GM23338 (cell line): ENCODE measurements around the gene LRRC26. TPM values are rescaled to one million over a fixed set of nuclear protein-coding genes. Genes with fewer than 3 reads are reported as not detected.
A peak's percentile ranks its signal among the peaks of the same experiment; 100 is the strongest.

Source experiments
- ATAC-seq: fragments of 200-7000 bp; cut with Tn5 transposase; 3 replicates; pipeline ENCODE4 v1.9.1; 2020
- DNase-seq: peaks from one replicate; pipeline ENCODE4 v3.0.0-alpha.2; 2015; ENCODE audit warnings: low spot score
- H2AFZ ChIP-seq: fragments of 200-600 bp; sonication (generic); 2 replicates; pipeline ENCODE4 v1.8.0; 2016; ENCODE audit warnings: antibody characterized with exemption, mild to moderate bottlenecking, moderate library complexity
- H3F3A ChIP-seq: fragments of 200-600 bp; sonication (generic); replicated peaks from 2 replicates; pipeline ENCODE4 v1.8.0; 2017; ENCODE audit warnings: antibody characterized with exemption, mixed run types, low read depth
- H3K27ac ChIP-seq: fragments of 200-600 bp; sonication (generic); 2 replicates; pipeline ENCODE4 v1.6.1; 2016; ENCODE audit warnings: low read depth
- H3K27me3 ChIP-seq: fragments of 200-600 bp; sonication (generic); 2 replicates; pipeline ENCODE4 v1.8.0; 2016; ENCODE audit warnings: mild to moderate bottlenecking, mixed run types, moderate library complexity; ENCODE audit not compliant: insufficient read depth
- H3K36me3 ChIP-seq: fragments of 200-600 bp; sonication (generic); 2 replicates; pipeline ENCODE4 v1.8.0; 2016; ENCODE audit warnings: mild to moderate bottlenecking; ENCODE audit not compliant: insufficient read depth
- H3K4me1 ChIP-seq: fragments of 200-600 bp; sonication (generic); 2 replicates; pipeline ENCODE4 v1.8.0; 2016; ENCODE audit warnings: mild to moderate bottlenecking, moderate library complexity; ENCODE audit not compliant: insufficient read depth
- H3K4me2 ChIP-seq: fragments of 200-600 bp; sonication (generic); 2 replicates; pipeline ENCODE4 v1.7.1; 2017; ENCODE audit warnings: mixed run types
- H3K4me3 ChIP-seq: fragments of 200-600 bp; sonication (generic); 2 replicates; pipeline ENCODE4 v1.6.1; 2016; ENCODE audit warnings: mixed run types
- H3K79me2 ChIP-seq: fragments of 200-600 bp; sonication (generic); replicated peaks from 2 replicates; pipeline ENCODE4 v1.8.0; 2017; ENCODE audit warnings: mild to moderate bottlenecking; ENCODE audit not compliant: insufficient read depth
- H3K9me2 ChIP-seq: fragments of 200-600 bp; sonication (generic); 2 replicates; pipeline ENCODE4 v1.8.0; 2017; ENCODE audit not compliant: insufficient read depth
- H4K20me1 ChIP-seq: fragments of 200-600 bp; sonication (generic); replicated peaks from 2 replicates; pipeline ENCODE4 v1.8.0; 2017; ENCODE audit warnings: mild to moderate bottlenecking; ENCODE audit not compliant: insufficient read depth
- H3K27ac Mint-ChIP-seq: 2 replicates; pipeline ENCODE4 v1.8.0; 2020; ENCODE audit warnings: inconsistent platforms, mild to moderate bottlenecking, moderate library complexity, mixed read lengths
- H3K27me3 Mint-ChIP-seq: 3 replicates; pipeline ENCODE4 v1.8.0; 2022; ENCODE audit warnings: low read depth, mild to moderate bottlenecking, moderate library complexity, mixed read lengths, inconsistent platforms; ENCODE audit not compliant: insufficient read depth, poor library complexity
- H3K36me3 Mint-ChIP-seq: 3 replicates; pipeline ENCODE4 v1.8.0; 2021; ENCODE audit warnings: low read depth, mild to moderate bottlenecking, inconsistent platforms, moderate library complexity, mixed read lengths
- H3K4me1 Mint-ChIP-seq: 3 replicates; pipeline ENCODE4 v1.8.0; 2020; ENCODE audit warnings: mild to moderate bottlenecking, inconsistent platforms, mixed read lengths
- H3K4me3 Mint-ChIP-seq: 3 replicates; pipeline ENCODE4 v1.8.0; 2021; ENCODE audit warnings: moderate library complexity, mild to moderate bottlenecking, inconsistent platforms, mixed read lengths
- H3K9me3 Mint-ChIP-seq: 3 replicates; pipeline ENCODE4 v1.8.0; 2020; ENCODE audit warnings: moderate library complexity, mild to moderate bottlenecking, inconsistent platforms, mixed read lengths
- CREB1 ChIP-seq: fragments of 250-450 bp; sonication (Bioruptor Pico); IDR thresholded peaks from 2 replicates; pipeline ENCODE4 v1.5.0; 2020; ENCODE audit warnings: low read depth, mild to moderate bottlenecking, moderate library complexity
- EZH2 ChIP-seq: fragments of 200-600 bp; sonication (generic); IDR thresholded peaks from one replicate; pipeline ENCODE4 v1.8.0; 2017; ENCODE audit warnings: antibody characterized with exemption, mild to moderate bottlenecking, low read depth; ENCODE audit not compliant: unreplicated experiment
- EZH2phosphoT487 ChIP-seq: fragments of 200-600 bp; sonication (generic); IDR thresholded peaks from one replicate; pipeline ENCODE4 v1.8.1; 2018; ENCODE audit warnings: antibody characterized with exemption; ENCODE audit not compliant: unreplicated experiment
- JUNB ChIP-seq: IDR thresholded peaks from one replicate; pipeline ENCODE4 v1.6.1; 2016; ENCODE audit warnings: antibody characterized with exemption; ENCODE audit not compliant: unreplicated experiment
- NANOG ChIP-seq: IDR thresholded peaks from 2 replicates; pipeline ENCODE4 v1.6.1; 2016; ENCODE audit warnings: antibody characterized with exemption, borderline replicate concordance
- POLR2AphosphoS5 ChIP-seq: IDR thresholded peaks from 2 replicates; pipeline ENCODE4 v1.6.1; 2016; ENCODE audit warnings: antibody characterized with exemption, low read depth
- REST ChIP-seq: IDR thresholded peaks from one replicate; pipeline ENCODE4 v1.6.1; 2018; ENCODE audit warnings: antibody characterized with exemption; ENCODE audit not compliant: unreplicated experiment
- STAT1 ChIP-seq: IDR thresholded peaks from one replicate; pipeline ENCODE4 v1.6.1; 2016; ENCODE audit warnings: antibody characterized with exemption; ENCODE audit not compliant: unreplicated experiment
- ZNF114 ChIP-seq: fragments of 250-450 bp; sonication (Bioruptor Pico); IDR thresholded peaks from 2 replicates; pipeline ENCODE4 v1.5.0; 2020; ENCODE audit warnings: mild to moderate bottlenecking, moderate library complexity
- ZNF331 ChIP-seq: fragments of 250-450 bp; sonication (Bioruptor Pico); IDR thresholded peaks from 2 replicates; pipeline ENCODE4 v1.5.0; 2020; ENCODE audit warnings: low read depth, mild to moderate bottlenecking, moderate library complexity
- polyA plus RNA-seq: library from polyadenylated mRNA; unstranded; fragments of >200 nt; fragmentation: Nextera tagmentation; extraction: Ambion mirVana; gene quantifications from 2 replicates; pipeline ENCODE4 v1.2.1, GENCODE V29; 2016
- total RNA-seq: library from RNA; depleted of rRNA; stranded (reverse); fragments of >200 nt; shearing (Covaris generic); gene quantifications from 2 replicates; pipeline ENCODE4 v1.2.3, GENCODE V29; 2014
- TF ChIP-seq, protein P1 (sequence below): fragments of 250-450 bp; sonication (Bioruptor Pico); IDR thresholded peaks from 2 replicates; pipeline ENCODE4 v1.5.0; 2020; ENCODE audit warnings: mild to moderate bottlenecking, moderate library complexity

LRRC26 gene
- total and polyA plus RNA-seq, 2 experiments from 2014 or later: 0.21 to 4.3 TPM

DNA sequence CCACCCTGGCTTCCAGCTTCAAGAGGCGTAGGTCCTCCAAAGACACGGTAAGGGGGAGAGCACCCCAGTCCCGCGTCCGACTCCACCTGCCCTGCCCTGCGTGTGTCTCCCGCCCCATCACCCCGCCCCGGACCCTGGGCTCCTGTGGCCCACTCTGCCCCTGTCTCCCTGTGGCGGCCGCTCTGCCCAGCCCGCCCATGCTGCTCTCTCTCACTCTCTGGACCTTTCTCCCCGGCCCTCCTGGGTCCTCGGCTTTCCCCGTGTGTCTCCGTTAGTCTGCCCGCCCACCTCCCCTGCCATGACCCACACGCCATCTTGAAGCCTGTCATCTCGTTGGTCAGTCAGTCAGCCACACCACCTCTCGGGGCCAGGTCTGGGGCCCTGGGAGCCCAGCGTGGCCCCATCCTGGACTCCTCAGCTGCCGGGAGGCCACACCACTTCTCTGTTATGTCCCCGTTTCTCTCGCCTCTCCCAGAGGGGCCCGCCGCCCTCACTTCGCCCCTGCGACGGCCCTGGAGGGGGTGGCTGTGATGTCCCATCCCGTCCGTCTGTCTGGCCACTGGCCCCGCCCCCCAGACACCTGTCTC is 4.5 kb downstream of the LRRC26 start:
- Histone ChIP-seq H3F3A (no peaks in the 10 kb centered on the region), H3K4me2 (no peak overlapping the region), H2AFZ (no peak overlapping the region), H3K27ac (no peak overlapping the region), H4K20me1 (no peaks in the 10 kb centered on the region), H3K4me3 (no peak overlapping the region), H3K79me2 (no peaks in the 10 kb centered on the region), H3K27me3 (peaks cover 86% of the 10 kb centered on the region), H3K36me3 (no peaks in the 10 kb centered on the region), H3K4me1 (no peaks in the 10 kb centered on the region; the same call in 1 of the 2 replicates), H3K9me2 (no peaks in the 10 kb centered on the region)
- DNase-seq (no peak), ATAC-seq (no peak)
- Mint-ChIP-seq H3K9me3 (no peaks in the 10 kb centered on the region), H3K4me3 (no peak overlapping the region), H3K27ac (no peak overlapping the region), H3K4me1 (peaks cover 2% of the 10 kb centered on the region; the same call in 2 of the 3 replicates), H3K27me3 (peaks cover 80% of the 10 kb centered on the region), H3K36me3 (no peaks in the 10 kb centered on the region)
- TF ChIP-seq REST: no peak
- no peak for TF ChIP-seq CREB1 (CRISPR knock-in tag)
- TF ChIP-seq ZNF114 (CRISPR knock-in tag): no peak

- Histone ChIP-seq H3K27me3 (peaks cover 86% of the 10 kb centered on the region), H4K20me1 (no peaks in the 10 kb centered on the region), H2AFZ (no peak overlapping the region), H3K4me2 (no peak overlapping the region), H3K36me3 (no peaks in the 10 kb centered on the region), H3K27ac (no peak overlapping the region), H3F3A (no peaks in the 10 kb centered on the region), H3K4me1 (no peaks in the 10 kb centered on the region; the same call in 1 of the 2 replicates), H3K79me2 (no peaks in the 10 kb centered on the region), H3K9me2 (no peaks in the 10 kb centered on the region), H3K4me3 (no peak overlapping the region)
- DNase-seq: no peak
- Mint-ChIP-seq H3K4me3 (peak overlapping the region; percentile 10; the same call in 1 of the 3 replicates), H3K36me3 (no peaks in the 10 kb centered on the region), H3K9me3 (no peaks in the 10 kb centered on the region), H3K4me1 (no peaks in the 10 kb centered on the region; the same call in 2 of the 3 replicates), H3K27me3 (peaks cover 82% of the 10 kb centered on the region), H3K27ac (no peak overlapping the region)
- no peak for ATAC-seq
- TF ChIP-seq, protein P1, sequence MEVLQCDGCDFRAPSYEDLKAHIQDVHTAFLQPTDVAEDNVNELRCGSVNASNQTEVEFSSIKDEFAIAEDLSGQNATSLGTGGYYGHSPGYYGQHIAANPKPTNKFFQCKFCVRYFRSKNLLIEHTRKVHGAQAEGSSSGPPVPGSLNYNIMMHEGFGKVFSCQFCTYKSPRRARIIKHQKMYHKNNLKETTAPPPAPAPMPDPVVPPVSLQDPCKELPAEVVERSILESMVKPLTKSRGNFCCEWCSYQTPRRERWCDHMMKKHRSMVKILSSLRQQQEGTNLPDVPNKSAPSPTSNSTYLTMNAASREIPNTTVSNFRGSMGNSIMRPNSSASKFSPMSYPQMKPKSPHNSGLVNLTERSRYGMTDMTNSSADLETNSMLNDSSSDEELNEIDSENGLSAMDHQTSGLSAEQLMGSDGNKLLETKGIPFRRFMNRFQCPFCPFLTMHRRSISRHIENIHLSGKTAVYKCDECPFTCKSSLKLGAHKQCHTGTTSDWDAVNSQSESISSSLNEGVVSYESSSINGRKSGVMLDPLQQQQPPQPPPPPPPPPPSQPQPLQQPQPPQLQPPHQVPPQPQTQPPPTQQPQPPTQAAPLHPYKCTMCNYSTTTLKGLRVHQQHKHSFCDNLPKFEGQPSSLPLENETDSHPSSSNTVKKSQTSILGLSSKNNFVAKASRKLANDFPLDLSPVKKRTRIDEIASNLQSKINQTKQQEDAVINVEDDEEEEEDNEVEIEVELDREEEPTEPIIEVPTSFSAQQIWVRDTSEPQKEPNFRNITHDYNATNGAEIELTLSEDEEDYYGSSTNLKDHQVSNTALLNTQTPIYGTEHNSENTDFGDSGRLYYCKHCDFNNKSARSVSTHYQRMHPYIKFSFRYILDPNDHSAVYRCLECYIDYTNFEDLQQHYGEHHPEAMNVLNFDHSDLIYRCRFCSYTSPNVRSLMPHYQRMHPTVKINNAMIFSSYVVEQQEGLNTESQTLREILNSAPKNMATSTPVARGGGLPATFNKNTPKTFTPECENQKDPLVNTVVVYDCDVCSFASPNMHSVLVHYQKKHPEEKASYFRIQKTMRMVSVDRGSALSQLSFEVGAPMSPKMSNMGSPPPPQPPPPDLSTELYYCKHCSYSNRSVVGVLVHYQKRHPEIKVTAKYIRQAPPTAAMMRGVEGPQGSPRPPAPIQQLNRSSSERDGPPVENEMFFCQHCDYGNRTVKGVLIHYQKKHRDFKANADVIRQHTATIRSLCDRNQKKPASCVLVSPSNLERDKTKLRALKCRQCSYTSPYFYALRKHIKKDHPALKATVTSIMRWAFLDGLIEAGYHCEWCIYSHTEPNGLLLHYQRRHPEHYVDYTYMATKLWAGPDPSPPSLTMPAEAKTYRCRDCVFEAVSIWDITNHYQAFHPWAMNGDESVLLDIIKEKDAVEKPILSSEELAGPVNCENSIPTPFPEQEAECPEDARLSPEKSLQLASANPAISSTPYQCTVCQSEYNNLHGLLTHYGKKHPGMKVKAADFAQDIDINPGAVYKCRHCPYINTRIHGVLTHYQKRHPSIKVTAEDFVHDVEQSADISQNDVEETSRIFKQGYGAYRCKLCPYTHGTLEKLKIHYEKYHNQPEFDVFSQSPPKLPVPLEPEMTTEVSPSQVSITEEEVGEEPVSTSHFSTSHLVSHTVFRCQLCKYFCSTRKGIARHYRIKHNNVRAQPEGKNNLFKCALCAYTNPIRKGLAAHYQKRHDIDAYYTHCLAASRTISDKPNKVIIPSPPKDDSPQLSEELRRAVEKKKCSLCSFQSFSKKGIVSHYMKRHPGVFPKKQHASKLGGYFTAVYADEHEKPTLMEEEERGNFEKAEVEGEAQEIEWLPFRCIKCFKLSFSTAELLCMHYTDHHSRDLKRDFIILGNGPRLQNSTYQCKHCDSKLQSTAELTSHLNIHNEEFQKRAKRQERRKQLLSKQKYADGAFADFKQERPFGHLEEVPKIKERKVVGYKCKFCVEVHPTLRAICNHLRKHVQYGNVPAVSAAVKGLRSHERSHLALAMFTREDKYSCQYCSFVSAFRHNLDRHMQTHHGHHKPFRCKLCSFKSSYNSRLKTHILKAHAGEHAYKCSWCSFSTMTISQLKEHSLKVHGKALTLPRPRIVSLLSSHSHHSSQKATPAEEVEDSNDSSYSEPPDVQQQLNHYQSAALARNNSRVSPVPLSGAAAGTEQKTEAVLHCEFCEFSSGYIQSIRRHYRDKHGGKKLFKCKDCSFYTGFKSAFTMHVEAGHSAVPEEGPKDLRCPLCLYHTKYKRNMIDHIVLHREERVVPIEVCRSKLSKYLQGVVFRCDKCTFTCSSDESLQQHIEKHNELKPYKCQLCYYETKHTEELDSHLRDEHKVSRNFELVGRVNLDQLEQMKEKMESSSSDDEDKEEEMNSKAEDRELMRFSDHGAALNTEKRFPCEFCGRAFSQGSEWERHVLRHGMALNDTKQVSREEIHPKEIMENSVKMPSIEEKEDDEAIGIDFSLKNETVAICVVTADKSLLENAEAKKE: no peak
- TF ChIP-seq POLR2AphosphoS5 (no peak), JUNB (no peak), ZNF331 (CRISPR knock-in tag) (no peak), NANOG (no peak), STAT1 (no peak), ZNF114 (CRISPR knock-in tag) (no peak), EZH2 (no peak), EZH2phosphoT487 (no peak)
Observed at GRCh38 chr9:137164370-137165249, 5.2 kb downstream of the LRRC26 start.
